NCI-H187 treated with DMSO at 0.1 percent for 48 hours (cell line): ENCODE data around the gene HOXA13.

ENCODE experiments used
- DNase-seq: peaks from one replicate; lab custom pipeline; 2025; lab: John Stamatoyannopoulos, UW

HOXA13 gene

GRCh38 chr7:27237735-27238334, 37.9 kb upstream of the HOXA13 start:
- DNase-seq = no peak

DNA sequence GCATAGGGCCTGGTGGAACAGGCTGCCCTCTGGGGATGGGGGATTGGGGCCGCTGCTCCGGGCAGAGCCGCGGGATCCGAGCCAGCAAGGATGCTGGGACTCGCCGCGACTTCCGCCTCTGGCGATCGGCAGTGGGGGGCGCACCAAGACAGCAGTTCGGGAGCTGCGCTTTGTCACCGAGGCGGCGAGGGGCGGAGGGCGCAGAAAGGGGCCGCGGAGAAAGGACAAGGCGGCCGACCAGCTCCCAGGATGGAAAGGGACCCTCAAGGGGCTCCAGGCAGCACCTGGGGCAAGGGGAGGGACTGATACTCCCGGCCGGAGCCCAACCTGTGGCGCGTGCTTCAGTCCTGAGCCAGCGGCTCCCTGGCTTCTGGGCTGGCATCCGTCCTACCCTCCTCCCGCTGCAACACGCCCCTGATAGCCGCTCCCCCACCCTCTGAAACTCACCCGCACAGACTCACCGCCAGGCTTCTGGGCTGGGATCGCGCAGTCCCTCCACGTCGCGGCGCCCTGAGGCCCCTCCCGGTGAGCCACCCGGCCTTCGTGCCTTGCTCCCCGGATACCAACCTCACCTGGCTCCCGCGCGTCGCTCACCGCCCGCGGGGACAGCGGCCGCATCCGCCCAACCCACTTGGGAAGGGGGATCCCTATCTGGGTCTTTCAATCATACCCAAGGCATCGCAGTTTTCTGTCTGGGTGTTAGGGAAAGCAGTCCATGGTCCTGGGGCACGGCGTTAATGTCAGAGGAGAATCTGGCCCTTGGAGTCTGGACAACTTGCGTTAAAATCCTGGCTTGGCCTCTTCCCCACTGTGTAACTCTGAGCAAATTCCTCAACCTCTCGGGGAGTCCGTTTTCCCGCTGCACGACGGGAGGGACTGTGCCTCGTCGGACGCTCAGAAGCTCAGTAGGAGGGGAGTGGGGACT, 35.8 kb upstream of the HOXA13 start:
- no peak for DNase-seq

GRCh38 chr7:27229448-27229847, 29.6 kb upstream of the HOXA13 start:
- no peak for DNase-seq

- no peak for DNase-seq
These were observed 25.4 kb upstream of the HOXA13 start for GRCh38 chr7:27224983-27225934.

GRCh38 chr7:27223941-27224575, 24.2 kb upstream of the HOXA13 start:
- no peak for DNase-seq

DNA sequence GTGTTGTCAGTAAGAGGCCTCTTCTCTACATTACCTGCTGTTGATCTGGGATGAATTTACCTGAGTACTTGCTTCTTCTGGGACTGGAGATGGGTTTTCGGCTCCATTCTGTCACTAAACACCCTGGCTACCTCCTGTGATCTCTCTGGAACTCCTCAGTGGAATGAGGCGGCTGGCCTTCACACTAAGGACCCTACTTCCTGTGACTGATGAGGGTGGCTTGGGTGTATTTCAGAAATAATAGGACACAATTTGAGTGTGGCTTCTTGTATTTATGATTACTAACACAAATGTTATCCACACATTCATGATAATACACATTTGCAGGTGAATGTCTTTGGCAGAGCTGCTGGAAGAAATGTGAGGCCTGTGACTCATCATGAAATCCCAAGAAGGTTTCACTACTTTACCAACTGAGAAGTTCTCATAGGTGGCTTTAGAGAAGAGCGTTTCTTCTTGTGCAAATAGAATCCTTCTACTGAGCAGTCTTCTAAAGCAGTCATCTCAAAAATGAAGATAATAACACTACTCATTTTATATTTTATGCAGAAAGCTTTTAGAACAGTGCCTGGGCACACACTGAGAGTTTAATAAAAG, 21.4 kb upstream of the HOXA13 start:
- DNase-seq = no peak

- no peak for DNase-seq
These were observed 20.6 kb upstream of the HOXA13 start for GRCh38 chr7:27220440-27220955.

DNA sequence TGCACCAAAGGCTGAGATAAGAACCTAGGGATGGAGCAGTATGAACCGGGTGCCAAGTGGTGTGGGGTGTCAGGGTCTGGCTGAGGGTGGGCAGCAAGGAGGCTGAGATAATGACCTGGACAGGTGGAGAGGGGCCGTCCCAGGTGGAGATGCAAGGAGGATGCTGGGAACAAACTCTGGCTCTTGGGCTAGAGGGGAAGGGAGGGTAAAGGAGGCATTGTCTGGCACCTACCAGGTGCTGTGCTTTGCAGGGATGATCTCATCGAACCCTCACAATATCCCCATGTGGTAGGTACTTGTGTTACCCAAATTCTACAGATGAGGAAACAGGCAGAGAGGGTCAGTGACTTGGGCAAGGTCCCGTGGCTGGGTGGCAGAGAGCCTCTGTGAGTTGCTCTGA, 19.9 kb upstream of the HOXA13 start:
- DNase-seq = no peak

DNA sequence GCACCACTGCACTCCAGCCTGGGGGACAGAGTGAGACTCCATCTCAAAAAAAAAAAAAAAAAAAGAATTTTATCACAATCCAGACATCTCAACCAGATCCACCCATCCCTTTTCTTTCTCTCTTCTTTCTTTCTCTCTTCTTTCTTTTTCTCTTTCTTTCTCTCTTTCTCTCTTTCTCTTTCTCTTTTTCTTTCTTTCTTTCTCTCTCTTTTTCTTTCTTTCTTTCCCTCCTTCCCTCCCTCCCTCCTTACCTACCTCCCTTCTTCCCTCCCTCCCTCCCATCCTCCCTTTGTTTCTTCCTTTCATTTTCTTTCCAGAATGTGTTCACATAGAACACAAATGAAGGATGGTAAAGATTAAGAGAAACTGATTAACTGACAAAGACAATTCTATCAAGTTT, 18.1 kb upstream of the HOXA13 start:
- no peak for DNase-seq

DNA sequence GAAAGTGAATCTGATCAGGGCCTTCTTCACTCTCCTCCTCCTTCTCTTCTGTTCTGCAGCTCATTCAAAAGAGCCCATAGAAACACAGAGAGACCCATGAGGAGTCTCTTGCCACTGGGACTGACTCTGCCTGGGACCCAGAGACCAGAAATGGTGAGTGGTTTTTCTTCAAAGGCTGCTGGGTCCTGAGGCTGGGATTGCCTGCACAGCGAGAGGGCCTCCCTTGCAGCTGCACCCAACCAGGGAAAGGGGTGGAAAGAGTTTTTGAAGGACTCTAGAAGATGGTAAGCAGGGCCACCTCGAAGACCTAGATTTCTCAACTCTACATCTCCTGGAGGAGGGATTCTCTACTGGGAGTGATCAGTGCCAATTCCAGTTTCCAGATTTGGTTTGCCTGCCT, 15.5 kb upstream of the HOXA13 start:
- no peak for DNase-seq

- DNase-seq = no peak
These were observed 14.5 kb upstream of the HOXA13 start for GRCh38 chr7:27214239-27214950.

- DNase-seq = no peak
These were observed 13.7 kb upstream of the HOXA13 start for GRCh38 chr7:27213433-27214238.

DNA sequence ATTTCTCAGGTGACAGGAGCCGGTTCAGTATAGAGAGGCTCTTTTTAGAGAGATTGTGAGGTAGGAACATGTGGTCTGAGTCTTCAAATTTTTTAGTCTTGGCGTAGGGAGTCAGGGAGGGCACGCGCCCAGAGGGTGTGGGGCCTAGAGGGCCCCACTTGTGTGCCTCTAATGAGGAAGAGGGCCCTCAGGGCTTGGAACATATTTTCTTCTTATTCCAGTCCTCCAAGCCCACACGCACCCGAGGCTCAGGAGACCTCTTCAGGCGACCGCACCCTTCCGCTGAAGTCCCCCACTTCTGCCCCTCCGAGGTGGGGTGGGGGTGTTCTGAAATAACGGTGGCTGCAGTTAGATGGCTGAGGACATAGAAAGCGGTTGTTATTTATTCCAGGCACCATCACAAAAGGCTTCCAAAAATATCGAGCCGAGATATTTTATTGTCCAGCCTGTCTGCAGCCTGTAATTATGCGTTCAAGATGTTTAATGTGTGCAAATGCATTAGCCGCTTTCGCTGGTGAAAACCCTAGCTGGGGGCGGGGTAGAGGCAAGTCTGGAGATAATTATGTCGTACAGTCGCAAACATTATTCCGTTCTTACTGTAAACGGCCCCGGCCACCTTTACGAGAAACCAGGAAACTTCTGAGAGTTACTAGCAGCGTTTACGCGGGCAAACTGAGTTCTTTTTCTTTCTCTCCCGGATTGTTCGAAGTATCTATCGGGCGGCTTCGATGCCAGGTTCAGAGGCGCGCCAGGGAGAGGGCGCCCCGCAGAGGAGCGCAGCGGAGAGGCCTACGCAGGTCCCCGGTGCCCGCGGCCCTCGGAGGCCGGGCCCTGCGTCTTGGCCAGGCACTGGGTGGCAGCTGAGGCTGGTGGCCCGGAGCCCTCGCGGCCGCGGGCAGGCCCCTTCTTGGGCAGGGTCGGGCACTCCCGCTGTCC, 12.9 kb upstream of the HOXA13 start:
- DNase-seq = no peak

DNA sequence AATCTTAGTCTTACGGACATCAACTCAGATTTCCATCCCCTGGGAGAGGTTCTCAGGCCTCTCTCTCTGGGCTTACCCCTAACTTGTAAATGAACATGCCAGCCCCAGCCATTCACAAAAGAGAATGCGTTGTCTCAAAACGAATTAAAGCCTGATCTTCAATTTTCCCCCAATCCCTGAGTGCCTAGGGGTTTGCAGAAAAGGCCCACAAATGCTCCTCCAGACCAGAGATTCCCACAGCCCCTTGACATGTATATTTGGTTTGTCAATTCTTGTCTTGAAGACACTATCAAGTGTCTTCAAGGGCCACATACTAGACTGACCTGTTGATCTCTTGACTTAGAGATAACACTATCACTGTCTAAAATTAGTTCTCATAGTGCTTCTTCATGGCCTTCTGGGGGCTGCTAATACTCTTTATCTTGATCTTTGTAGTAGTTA, 11.9 kb upstream of the HOXA13 start:
- DNase-seq = no peak

GRCh38 chr7:27211084-27211446, 11.2 kb upstream of the HOXA13 start:
- DNase-seq = no peak

- no peak for DNase-seq
These were observed 10.7 kb upstream of the HOXA13 start for GRCh38 chr7:27210441-27211083.

- no peak for DNase-seq
These were observed 10.1 kb upstream of the HOXA13 start for GRCh38 chr7:27209933-27210440.

DNA sequence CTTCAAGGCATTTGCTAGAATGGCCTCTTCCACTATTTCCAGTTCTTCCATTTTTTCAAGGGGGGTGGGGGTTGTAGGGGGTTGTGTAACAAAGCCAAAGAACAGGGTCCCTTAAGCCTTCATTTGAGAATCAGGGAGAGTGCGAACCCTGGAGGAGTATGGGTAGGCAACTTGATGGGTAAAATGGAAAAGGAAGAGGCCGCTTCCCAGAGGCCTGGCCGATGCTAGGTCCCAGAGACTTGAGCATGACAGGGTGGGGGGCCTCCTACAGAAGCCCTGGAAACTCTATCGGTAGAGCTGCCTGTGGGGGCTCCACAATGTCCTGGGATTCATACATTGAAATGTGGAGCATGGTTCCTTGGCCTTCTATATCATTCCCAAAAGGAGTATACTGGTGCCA, 9.1 kb upstream of the HOXA13 start:
- no peak for DNase-seq
